HCEC 1CT (cell line): ENCODE measurements around the gene MACROD1.
A peak's percentile ranks its signal among the peaks of the same experiment; 100 is the strongest.

ENCODE experiments used
- DNase-seq: peaks from one replicate; pipeline ENCODE4 v3.0.0-alpha.2; 2017

MACROD1 gene

GRCh38 chr11:64165842-64166635 lies at the start of gene MACROD1:
MACROD1 (minus strand) TSS chr11:64166113; CDS start chr11:64165994, 119 bp downstream.
- peak; percentile 87 for DNase-seq

GRCh38 chr11:64211181-64211872 lies 45.4 kb upstream of the MACROD1 start:
- no peak for DNase-seq

- DNase-seq, result no peak
These were observed 44.5 kb upstream of the MACROD1 start for GRCh38 chr11:64210301-64211020.

GRCh38 chr11:64209563-64209843 lies 43.6 kb upstream of the MACROD1 start:
- DNase-seq, result no peak

GRCh38 chr11:64208796-64209562 lies 43.1 kb upstream of the MACROD1 start:
- DNase-seq, result no peak

- DNase-seq, result no peak
These were observed 42.3 kb upstream of the MACROD1 start for GRCh38 chr11:64208086-64208795.

- peak; percentile 73 for DNase-seq
These were observed 41.6 kb upstream of the MACROD1 start for GRCh38 chr11:64207256-64208085.

DNA sequence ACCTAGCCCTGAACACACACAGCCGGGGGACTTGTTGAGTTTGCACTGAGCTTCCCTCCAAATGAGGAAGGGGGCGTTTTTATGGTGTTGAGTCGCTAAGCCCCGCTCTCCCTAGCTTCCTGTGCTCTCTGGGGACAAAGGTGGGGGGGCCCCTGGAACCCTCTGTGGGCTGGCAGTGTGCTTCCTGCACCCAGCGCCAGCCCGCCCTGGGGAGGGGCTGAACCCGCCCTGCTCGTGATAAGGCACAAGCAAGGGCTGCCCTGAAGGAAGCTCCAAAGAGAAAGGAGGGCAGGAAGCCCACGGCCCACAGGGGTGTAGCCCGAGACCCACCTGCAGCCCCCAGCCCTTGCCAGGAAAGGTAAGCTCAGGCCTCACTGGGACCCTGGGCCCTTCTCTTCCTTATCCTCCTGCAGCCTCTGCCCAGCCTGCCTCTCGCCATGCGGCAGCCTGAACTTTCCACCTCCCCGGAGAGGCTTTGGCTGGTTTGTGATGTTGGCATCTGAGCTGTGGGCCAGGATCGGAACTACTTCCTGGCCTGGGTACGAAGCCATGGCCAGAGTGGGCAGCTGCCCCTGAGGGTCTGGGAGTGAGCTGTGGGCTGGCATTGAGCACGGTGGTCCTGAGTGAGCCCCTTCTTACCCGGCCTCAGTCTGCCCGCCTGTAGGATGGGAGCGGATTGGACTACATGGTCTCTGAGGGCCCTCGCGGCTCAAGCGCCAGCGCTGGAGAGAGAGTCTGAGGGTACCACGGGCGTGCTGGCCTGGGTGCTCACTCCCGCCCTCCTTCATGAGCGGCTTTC lies 40.7 kb upstream of the MACROD1 start, which contains the start of gene FERMT3:
Gene FERMT3 (plus strand): TSS at position 265 of the 799 bp plus-strand sequence. CDS start 644 bp downstream, outside the sequence.
- no peak for DNase-seq

DNA sequence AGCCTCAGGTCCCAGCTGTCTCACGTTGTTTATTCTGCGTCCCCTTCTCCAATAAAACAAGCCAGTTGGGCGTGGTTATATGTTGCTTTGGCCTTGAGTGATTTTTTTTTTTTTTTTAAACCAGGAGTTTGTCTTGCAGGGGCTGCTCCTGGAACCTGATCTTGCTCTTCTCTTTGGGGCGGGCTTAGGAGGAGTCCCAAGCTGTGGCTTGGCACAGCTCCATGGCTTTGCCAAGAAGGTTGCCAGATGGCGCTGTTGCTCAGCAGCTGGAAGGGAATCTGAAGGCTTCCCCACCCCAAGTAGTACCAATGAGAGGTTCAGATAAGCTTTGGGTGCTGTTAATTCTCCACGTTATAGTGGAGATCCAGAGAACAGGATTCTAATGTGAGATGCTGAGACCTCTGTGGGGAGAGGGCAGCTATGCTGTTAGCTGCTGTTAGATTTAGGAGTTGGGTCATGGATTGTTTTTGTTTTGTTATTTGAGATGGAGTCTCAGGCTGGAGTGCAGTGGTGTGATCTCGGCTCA lies 38.6 kb upstream of the MACROD1 start:
- peak; percentile 91 for DNase-seq

DNA sequence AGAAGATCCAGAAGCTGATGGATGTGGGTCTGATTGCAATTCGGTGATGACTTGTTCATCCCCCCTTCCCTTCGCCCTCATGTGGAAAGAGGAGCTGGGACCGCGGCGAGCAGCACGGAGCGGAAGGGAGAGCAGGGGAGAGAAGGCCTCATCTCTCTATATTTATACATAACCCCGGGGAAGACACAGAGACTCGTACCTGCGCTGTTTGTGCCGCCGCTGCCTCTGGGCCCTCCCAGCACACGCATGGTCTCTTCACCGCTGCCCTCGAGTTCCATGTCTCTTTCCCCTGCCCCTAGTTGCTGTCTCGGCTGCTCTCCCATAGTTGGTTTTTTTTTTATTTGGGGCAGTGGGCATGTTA lies 38.1 kb upstream of the MACROD1 start:
- DNase-seq, result no peak

GRCh38 chr11:64203421-64204079 lies 37.6 kb upstream of the MACROD1 start:
- no peak for DNase-seq

DNA sequence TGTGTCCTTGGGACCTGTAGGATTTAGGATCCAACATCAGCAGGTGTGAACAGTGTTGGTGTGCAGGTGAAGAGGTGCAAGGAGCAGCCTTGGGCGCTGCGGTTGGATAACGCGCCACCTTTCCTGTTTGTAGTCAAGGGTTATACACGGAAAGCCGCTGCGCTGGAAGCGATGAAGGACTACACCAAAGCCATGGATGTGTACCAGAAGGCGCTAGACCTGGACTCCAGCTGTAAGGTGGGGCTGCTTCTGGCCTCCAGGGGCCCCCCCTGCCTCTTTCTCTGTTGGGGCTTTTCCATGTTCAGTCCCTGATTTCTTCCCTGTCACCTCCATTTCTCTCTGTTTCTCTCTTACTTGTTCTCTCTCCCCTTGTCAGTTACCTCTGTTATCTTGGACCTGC lies 37.1 kb upstream of the MACROD1 start:
- no peak for DNase-seq

DNA sequence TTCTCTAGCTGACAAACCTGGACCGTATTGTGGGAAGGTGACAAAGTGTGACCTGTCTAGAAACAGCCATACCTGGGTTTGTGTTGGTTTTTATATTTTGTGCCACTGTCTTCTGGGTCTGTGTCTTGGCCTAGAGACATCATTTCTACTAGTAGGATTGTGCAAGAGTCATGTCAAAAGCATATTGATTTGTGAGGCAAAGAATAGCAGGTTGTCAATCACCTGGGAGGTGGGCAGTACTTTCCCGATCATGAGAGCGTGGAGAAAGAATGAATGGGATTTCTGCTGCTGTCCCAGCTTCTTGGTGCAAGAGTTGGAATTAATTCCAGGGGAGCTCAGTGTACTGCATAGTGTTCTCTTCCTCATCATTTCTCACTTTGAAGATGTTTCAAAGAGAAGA lies 35.6 kb upstream of the MACROD1 start:
- no peak for DNase-seq

- DNase-seq, result no peak
These were observed 32.6 kb upstream of the MACROD1 start for GRCh38 chr11:64198511-64198910.

GRCh38 chr11:64196626-64197025 lies 30.7 kb upstream of the MACROD1 start:
- no peak for DNase-seq

DNA sequence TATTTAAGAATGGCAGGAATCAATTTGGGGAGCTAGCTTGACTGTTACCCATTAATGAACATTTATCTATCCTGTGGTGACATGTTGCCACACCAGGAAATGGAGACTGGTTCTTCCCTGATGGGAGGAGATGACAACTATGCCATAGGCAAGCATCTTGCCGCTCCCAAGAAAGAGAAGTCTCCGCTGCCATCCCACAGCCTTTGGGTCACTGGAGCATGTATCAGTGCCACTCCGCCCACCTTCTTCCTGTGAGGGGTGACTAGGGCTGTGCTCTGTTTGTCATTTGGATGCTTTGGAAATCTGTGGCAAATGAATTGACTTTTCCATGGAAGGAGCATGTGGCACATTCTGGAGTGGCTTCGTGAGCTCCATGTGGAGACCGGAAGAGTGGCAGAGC lies 26.5 kb upstream of the MACROD1 start:
- DNase-seq, result no peak

GRCh38 chr11:64186492-64187165 lies 20.7 kb upstream of the MACROD1 start:
- DNase-seq, result no peak

DNA sequence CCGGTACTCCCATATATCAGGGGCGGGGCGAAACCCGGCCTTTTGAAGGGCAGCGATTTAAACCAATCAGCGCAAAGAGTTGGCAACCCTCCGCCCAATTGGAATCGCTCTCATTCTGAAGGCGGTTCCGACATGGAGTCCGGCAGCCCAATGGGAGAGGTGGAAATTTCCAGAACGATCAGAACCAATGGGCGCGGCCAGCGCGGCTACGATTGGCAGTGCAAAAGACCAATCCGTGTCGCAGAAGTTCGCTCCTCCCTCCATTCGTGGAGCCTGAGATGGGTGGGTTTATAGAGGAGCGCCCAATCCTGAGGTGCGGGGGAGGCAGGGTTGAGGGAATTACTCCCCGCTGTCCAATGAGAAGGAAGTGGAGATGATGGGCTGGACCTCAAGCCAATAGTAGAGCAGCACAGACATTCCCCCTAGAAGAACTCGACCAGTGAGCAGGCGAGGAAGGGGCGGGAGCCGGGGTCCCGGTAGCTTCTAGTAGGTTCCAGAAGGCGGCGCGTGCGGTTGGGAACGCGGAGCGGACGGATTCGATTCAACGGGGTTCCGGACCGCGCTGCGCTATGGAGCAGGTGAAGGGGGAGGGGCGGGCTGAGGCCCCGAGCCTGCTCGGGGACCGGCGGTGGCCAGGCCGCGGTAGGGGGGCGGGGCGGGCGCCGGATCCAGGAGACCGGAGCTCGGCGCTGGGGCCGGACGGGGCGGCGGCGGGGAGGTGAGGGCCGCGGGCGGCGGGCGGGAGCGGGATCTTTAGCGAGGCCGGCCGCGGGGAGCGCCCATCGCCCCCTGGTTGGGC lies 20.0 kb upstream of the MACROD1 start, which contains the start of gene STIP1:
Gene STIP1 (plus strand): TSS at position 479 of the 799 bp plus-strand sequence. CDS start 91 bp downstream, at position 570.
- peak; percentile 100 for DNase-seq
